ENCODE measurements around the gene PRKG1.

Gene PRKG1

DNA sequence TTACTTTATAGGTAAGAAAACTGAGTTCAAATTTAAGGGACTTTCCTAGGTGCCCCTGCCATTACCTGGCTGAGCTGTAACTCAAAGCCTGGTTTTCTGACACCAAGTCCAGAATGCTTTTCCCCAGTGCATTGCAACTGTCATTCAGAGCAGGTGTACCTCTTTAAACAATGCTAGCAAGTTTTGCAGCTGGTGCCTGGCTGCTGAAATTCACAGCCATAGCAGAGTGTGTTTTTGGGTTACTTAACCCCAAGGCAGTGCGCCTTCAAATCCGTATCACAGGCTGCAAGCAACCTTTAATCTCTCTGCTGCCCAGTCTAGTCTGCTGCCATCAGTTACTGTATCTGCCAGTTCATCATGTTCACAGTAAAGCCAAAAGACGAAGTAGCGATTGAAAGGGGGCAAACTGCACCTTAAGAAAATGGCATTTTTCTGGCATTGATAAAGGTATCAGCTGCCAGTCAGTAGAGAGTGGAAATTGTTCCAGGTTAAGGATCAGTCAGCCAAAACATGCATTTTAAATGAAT, 359.7 kb downstream of the PRKG1 start:
- TF ChIP-seq, protein P1, sequence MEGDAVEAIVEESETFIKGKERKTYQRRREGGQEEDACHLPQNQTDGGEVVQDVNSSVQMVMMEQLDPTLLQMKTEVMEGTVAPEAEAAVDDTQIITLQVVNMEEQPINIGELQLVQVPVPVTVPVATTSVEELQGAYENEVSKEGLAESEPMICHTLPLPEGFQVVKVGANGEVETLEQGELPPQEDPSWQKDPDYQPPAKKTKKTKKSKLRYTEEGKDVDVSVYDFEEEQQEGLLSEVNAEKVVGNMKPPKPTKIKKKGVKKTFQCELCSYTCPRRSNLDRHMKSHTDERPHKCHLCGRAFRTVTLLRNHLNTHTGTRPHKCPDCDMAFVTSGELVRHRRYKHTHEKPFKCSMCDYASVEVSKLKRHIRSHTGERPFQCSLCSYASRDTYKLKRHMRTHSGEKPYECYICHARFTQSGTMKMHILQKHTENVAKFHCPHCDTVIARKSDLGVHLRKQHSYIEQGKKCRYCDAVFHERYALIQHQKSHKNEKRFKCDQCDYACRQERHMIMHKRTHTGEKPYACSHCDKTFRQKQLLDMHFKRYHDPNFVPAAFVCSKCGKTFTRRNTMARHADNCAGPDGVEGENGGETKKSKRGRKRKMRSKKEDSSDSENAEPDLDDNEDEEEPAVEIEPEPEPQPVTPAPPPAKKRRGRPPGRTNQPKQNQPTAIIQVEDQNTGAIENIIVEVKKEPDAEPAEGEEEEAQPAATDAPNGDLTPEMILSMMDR (conservative IDR thresholded peaks at IDR 0.05; ENCODE audit: low read length) = no peak
- no peak for TF ChIP-seq EZH2phosphoT487 (IDR thresholded peaks at IDR 0.05; ENCODE audit: borderline replicate concordance)
- Histone ChIP-seq H2AFZ (ENCODE audit: low read length) (no peak overlapping the region), H3F3A (ENCODE audit: low read depth) (no peaks in the 10 kb centered on the region), H3K9ac (ENCODE audit: low read depth, low read length, poor library complexity, severe bottlenecking) (no peak overlapping the region), H3K9me2 (replicated peaks; ENCODE audit: low read depth, low read length) (no peaks in the 10 kb centered on the region; the same call in 1 of the 2 replicates), H3K79me2 (ENCODE audit: insufficient read depth, low read length) (no peaks in the 10 kb centered on the region), H3K4me2 (ENCODE audit: low read depth, low read length, poor library complexity, severe bottlenecking) (no peak overlapping the region), H3K36me3 (ENCODE audit: insufficient read depth, low read length) (no peaks in the 10 kb centered on the region), H3K9me3 (ENCODE audit: insufficient read depth, low read depth, low read length) (no peaks in the 10 kb centered on the region), H3K4me1 (ENCODE audit: insufficient read depth, low read length, poor library complexity, severe bottlenecking) (no peaks in the 10 kb centered on the region), H3K27me3 (ENCODE audit: insufficient read depth, low read length, poor library complexity, severe bottlenecking) (no peaks in the 10 kb centered on the region), H3K4me3 (ENCODE audit: low read length, poor library complexity, severe bottlenecking) (no peak overlapping the region), H4K20me1 (ENCODE audit: insufficient read depth, low read length, poor library complexity, severe bottlenecking) (no peaks in the 10 kb centered on the region)

DNA sequence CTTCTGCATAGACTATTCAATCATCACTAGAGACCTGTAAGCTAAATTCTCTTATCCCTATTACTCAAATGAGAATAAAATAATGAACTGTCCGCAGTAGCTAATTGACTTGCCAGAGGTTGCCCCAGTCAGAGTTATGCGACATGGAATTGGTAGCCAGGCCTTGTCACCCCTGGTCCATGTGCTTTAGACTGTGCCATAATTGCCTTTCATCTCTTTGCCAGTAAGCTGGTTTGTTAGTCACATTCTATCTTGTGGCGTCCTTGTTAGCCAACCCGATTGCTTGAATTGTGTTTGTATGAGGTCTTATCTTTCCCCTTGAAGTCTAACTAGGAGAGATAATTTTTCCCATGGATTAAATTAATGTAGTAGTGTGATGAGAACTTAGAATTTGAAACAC, 362.5 kb downstream of the PRKG1 start:
- H3K36me3 ChIP-seq (ENCODE audit: insufficient read depth, low read length) = no peaks in the 10 kb centered on the region
- no peaks in the 10 kb centered on the region for H3K4me1 ChIP-seq (ENCODE audit: insufficient read depth, low read length, poor library complexity, severe bottlenecking)
- H3K9ac ChIP-seq (ENCODE audit: low read depth, low read length, poor library complexity, severe bottlenecking) = no peak overlapping the region
- no peak overlapping the region for H3K4me3 ChIP-seq (ENCODE audit: low read length, poor library complexity, severe bottlenecking)
- no peaks in the 10 kb centered on the region for H4K20me1 ChIP-seq (ENCODE audit: insufficient read depth, low read length, poor library complexity, severe bottlenecking)
- no peaks in the 10 kb centered on the region for H3K9me3 ChIP-seq (ENCODE audit: insufficient read depth, low read depth, low read length)
- no peaks in the 10 kb centered on the region for H3F3A ChIP-seq (ENCODE audit: low read depth)
- no peaks in the 10 kb centered on the region for H3K27me3 ChIP-seq (ENCODE audit: insufficient read depth, low read length, poor library complexity, severe bottlenecking)
- H3K79me2 ChIP-seq (ENCODE audit: insufficient read depth, low read length) = no peaks in the 10 kb centered on the region
- H2AFZ ChIP-seq (ENCODE audit: low read length) = no peak overlapping the region
- H3K4me2 ChIP-seq (ENCODE audit: low read depth, low read length, poor library complexity, severe bottlenecking) = no peak overlapping the region
- H3K9me2 ChIP-seq (replicated peaks; ENCODE audit: low read depth, low read length) = no peaks in the 10 kb centered on the region; the same call in 1 of the 2 replicates
- TF ChIP-seq EZH2phosphoT487 (IDR thresholded peaks at IDR 0.05; ENCODE audit: borderline replicate concordance) = no peak
- TF ChIP-seq, protein P1 (conservative IDR thresholded peaks at IDR 0.05; ENCODE audit: low read length) = no peak

DNA sequence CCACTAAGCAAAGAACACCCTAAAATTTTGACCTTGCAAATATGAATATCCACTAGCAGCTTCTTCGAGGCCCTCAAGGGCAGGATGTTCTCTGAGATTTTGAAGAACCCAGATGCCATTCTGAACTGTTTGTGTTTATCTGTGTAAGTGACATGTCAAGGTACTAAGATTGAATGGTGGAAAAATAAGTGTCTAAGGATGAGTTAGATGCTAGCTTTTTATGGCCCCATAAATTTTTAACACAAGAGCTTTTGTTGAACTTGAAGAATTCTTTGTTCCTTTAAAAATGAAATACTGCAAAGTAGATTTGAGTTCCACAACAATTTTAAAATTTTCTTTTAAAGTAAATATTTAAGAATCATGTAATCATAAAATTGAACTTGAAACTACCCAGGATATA, 365.4 kb downstream of the PRKG1 start:
- H3K4me3 ChIP-seq (ENCODE audit: low read length, poor library complexity, severe bottlenecking) = no peak overlapping the region
- H3K9me3 ChIP-seq (ENCODE audit: insufficient read depth, low read depth, low read length) = no peaks in the 10 kb centered on the region
- H3K36me3 ChIP-seq (ENCODE audit: insufficient read depth, low read length) = no peaks in the 10 kb centered on the region
- no peak overlapping the region for H3K4me2 ChIP-seq (ENCODE audit: low read depth, low read length, poor library complexity, severe bottlenecking)
- no peak overlapping the region for H3K9ac ChIP-seq (ENCODE audit: low read depth, low read length, poor library complexity, severe bottlenecking)
- H3K79me2 ChIP-seq (ENCODE audit: insufficient read depth, low read length) = no peaks in the 10 kb centered on the region
- no peaks in the 10 kb centered on the region for H3F3A ChIP-seq (ENCODE audit: low read depth)
- no peaks in the 10 kb centered on the region; the same call in 1 of the 2 replicates for H3K9me2 ChIP-seq (replicated peaks; ENCODE audit: low read depth, low read length)
- H3K27me3 ChIP-seq (ENCODE audit: insufficient read depth, low read length, poor library complexity, severe bottlenecking) = no peaks in the 10 kb centered on the region
- no peak overlapping the region for H2AFZ ChIP-seq (ENCODE audit: low read length)
- H4K20me1 ChIP-seq (ENCODE audit: insufficient read depth, low read length, poor library complexity, severe bottlenecking) = no peaks in the 10 kb centered on the region
- H3K4me1 ChIP-seq (ENCODE audit: insufficient read depth, low read length, poor library complexity, severe bottlenecking) = no peaks in the 10 kb centered on the region
- no peak for TF ChIP-seq EZH2phosphoT487 (IDR thresholded peaks at IDR 0.05; ENCODE audit: borderline replicate concordance)
- TF ChIP-seq, protein P1 (conservative IDR thresholded peaks at IDR 0.05; ENCODE audit: low read length) = no peak

Data from Loucy (cell line).